ACC112 (cell line): ENCODE data around the gene CTNNA3.

Source experiments
- H2AFZ ChIP-seq: fragments of 200-600 bp; sonication (generic); one replicate; pipeline ENCODE4 v1.6.0; 2017; ENCODE audit warnings: antibody characterized with exemption, low read length; ENCODE audit not compliant: unreplicated experiment
- H3K27ac ChIP-seq: fragments of 200-600 bp; sonication (generic); 2 replicates; pipeline ENCODE4 v1.5.1; 2014; ENCODE audit warnings: low read depth, mild to moderate bottlenecking, antibody characterized with exemption, low read length, moderate library complexity
- H3K27me3 ChIP-seq: fragments of 200-600 bp; sonication (generic); 2 replicates; pipeline ENCODE4 v1.6.1; 2014; ENCODE audit warnings: mild to moderate bottlenecking, antibody characterized with exemption, low read length, moderate library complexity, mixed read lengths; ENCODE audit not compliant: insufficient read depth
- H3K36me3 ChIP-seq: fragments of 200-600 bp; sonication (generic); 2 replicates; pipeline ENCODE4 v1.6.1; 2016; ENCODE audit warnings: mild to moderate bottlenecking, antibody characterized with exemption, low read length, moderate library complexity, mixed read lengths; ENCODE audit not compliant: insufficient read depth
- H3K4me1 ChIP-seq: fragments of 200-600 bp; sonication (generic); one replicate; pipeline ENCODE4 v1.6.1; 2016; ENCODE audit warnings: low read length, mixed read lengths; ENCODE audit not compliant: insufficient read depth, unreplicated experiment, control insufficient read depth
- H3K4me3 ChIP-seq: fragments of 200-600 bp; sonication (generic); 2 replicates; pipeline ENCODE4 v1.5.1; 2014; ENCODE audit warnings: mild to moderate bottlenecking, low read depth, low read length
- H3K79me2 ChIP-seq: fragments of 200-600 bp; sonication (generic); one replicate; pipeline ENCODE4 v1.6.0; 2016; ENCODE audit warnings: low read length; ENCODE audit not compliant: control insufficient read depth, unreplicated experiment, insufficient read depth

CTNNA3 gene

GRCh38 chr10:65864036-65864435 lies 1832.0 kb downstream of the CTNNA3 start:
- Histone ChIP-seq H2AFZ (no peak overlapping the region), H3K79me2 (no peaks in the 10 kb centered on the region), H3K27ac (no peak overlapping the region), H3K27me3 (no peaks in the 10 kb centered on the region), H3K4me3 (no peak overlapping the region), H3K4me1 (no peaks in the 10 kb centered on the region), H3K36me3 (no peaks in the 10 kb centered on the region)
